Activated gamma-delta T cell treated with anti-CD3 and anti-CD28 coated beads, Interleukin-2, amount 50 U/mL, for 16 hours (primary cell): ENCODE data around the gene TSHZ3.

Source experiments
- DNase-seq: peaks from one replicate; pipeline ENCODE4 v3.0.0-alpha.2; 2020; ENCODE audit warnings: low read depth

Gene TSHZ3

GRCh38 chr19:31263328-31263727 is 85.9 kb downstream of the TSHZ3 start:
- no peak for DNase-seq

GRCh38 chr19:31262725-31263191 is 86.5 kb downstream of the TSHZ3 start:
- DNase-seq, result no peak

GRCh38 chr19:31261603-31262212 is 87.5 kb downstream of the TSHZ3 start:
- no peak for DNase-seq

- no peak for DNase-seq
Observed at GRCh38 chr19:31261019-31261602, 88.1 kb downstream of the TSHZ3 start.

GRCh38 chr19:31260171-31260933 is 88.9 kb downstream of the TSHZ3 start:
- DNase-seq, result no peak

GRCh38 chr19:31258211-31259052 is 90.8 kb downstream of the TSHZ3 start:
- no peak for DNase-seq

GRCh38 chr19:31257426-31258130 is 91.7 kb downstream of the TSHZ3 start:
- no peak for DNase-seq

GRCh38 chr19:31257025-31257424 is 92.2 kb downstream of the TSHZ3 start:
- DNase-seq, result no peak

- DNase-seq, result no peak
Observed at GRCh38 chr19:31256593-31256960, 92.7 kb downstream of the TSHZ3 start.

- DNase-seq, result no peak
Observed at GRCh38 chr19:31255831-31256592, 93.2 kb downstream of the TSHZ3 start.

GRCh38 chr19:31255174-31255799 is 93.9 kb downstream of the TSHZ3 start:
- no peak for DNase-seq

- DNase-seq, result no peak
Observed at GRCh38 chr19:31254611-31255010, 94.6 kb downstream of the TSHZ3 start.

GRCh38 chr19:31254180-31254551 is 95.1 kb downstream of the TSHZ3 start:
- no peak for DNase-seq

- DNase-seq, result no peak
Observed at GRCh38 chr19:31253526-31254179, 95.6 kb downstream of the TSHZ3 start.

GRCh38 chr19:31252441-31252840 is 96.8 kb downstream of the TSHZ3 start:
- no peak for DNase-seq

- no peak for DNase-seq
Observed at GRCh38 chr19:31249217-31249616, 100.0 kb downstream of the TSHZ3 start.

- DNase-seq, result no peak
Observed at GRCh38 chr19:31235806-31236205, 113.4 kb downstream of the TSHZ3 start.

GRCh38 chr19:31233295-31233800 is 115.9 kb downstream of the TSHZ3 start:
- DNase-seq, result no peak

GRCh38 chr19:31232871-31233270 is 116.4 kb downstream of the TSHZ3 start:
- no peak for DNase-seq

GRCh38 chr19:31232180-31232579 is 117.1 kb downstream of the TSHZ3 start:
- DNase-seq, result no peak
